Measurements from ENCODE around the gene C18orf32.
"Not testable (repeated sequence)": the region's sequence is repeated elsewhere in the genome, so short reads cannot be mapped to it uniquely, and the experiment has no call there.

C18orf32 gene

DNA sequence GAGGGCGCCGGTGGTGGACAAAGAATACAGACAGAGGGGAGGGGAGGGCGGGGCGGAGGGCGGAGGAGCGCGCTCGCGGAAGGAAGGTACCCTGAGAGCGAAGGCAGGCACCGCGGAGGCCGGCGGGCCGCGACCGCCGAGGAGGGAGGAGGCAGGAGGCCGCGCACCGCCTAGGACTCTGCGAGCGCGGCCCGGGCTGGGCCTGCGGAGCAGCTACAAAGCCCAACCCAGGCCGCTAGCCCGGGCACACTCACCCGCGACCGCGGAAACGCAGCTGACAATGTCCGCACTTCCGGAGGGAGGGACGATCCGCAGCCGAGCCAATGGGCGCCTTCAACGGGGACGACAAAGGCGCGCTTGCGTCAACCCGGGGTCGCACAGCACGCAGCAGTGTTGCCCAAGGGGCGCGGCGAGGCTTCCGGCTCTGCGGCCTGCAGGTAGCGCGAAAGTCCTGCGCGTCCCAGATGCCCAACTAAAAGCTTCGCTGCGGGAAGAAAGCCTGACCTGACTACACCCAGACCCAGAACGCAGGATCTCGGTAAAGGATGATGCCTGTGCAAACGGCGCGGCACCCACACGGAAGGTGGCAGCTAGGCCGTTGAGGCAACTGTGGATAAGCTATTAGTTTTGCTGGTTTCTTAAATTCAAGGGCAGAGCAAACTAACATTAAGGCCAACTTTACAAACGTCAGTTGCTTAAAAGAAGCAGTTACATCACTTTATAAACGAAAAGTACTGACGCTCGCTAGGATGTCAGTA lies at the start of gene C18orf32:
C18orf32 (minus strand) TSS at position 282 of the 758 bp plus-strand sequence. CDS start 3,486 bp downstream, outside the sequence.
- DNase-seq = peak; percentile 55

DNA sequence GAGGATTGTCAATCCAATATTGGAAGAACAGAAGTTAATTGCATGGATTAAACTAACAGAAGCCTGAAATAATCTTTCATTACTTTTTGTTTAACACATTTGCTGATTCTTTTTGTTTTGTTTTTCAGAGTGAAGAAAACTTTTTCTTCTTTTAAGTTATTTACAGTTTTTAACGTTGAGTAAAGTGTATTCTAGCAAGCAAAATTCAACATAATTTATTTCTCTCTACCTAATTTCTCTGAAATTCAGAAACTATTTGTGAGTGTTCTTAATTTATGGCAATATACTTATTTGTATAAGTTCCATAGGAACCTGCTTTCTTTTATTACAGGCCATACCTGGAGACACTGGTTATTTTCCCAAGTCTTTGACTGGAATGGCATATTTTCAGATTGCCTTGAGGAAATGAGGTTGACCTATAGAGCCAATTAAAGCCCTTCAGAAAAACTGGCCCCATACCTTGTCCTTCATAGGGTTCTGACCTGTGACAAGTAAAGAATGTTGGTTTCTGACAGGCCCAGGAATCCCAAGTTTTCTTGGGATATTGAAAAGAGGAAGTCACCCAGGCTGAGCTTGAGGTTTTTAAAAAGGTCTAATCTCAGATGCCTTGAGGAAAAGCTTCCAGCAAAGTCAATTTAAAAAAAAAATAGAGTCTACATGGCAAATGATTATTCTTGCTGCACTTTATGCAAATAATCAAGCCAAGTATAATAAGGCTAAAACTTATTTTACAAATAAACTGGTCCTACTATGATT lies 48.0 kb upstream of the C18orf32 start:
- no peak for DNase-seq

DNA sequence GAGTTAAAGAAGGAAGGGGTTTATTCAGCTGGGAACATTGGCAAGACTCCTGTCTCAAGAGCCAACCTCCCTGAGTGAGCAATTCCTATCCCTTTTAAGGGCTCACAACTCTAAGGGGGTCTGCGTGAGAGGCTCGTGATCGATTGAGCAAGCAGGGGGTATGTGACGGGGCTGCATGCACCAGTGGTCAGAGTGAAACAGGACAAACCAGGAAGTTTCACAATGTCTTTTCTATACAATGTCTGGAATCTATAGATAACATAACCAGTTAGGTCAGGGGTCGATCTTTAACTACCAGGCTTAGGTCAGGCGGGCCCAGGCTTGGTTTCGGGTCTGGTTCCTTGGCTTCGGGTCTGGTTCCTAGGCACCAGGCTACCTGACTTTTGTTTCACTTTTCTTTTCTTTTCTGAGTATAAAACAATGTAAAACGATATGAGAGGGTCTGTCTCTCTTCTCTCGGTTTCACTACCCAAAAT lies 44.7 kb upstream of the C18orf32 start:
- DNase-seq = no peak

DNA sequence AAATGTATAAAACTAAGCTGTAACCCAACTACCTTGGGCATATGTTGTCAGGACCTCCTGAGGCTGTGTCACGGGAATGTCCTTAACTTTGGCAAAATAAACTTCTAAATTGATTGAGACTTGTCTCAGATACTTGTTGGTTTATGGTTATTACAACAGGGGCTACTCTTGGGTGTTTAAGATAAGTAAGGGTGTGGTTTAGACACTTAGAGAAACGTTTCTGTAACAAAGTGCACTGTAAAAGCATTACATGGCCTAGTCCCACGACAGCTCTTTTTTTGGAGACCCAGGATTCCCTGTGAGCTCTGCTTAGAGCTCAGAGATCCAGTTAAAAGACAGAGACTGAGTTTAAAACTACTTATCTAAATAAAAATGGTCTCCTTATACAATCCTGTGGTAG lies 42.6 kb upstream of the C18orf32 start:
- DNase-seq = no peak

DNA sequence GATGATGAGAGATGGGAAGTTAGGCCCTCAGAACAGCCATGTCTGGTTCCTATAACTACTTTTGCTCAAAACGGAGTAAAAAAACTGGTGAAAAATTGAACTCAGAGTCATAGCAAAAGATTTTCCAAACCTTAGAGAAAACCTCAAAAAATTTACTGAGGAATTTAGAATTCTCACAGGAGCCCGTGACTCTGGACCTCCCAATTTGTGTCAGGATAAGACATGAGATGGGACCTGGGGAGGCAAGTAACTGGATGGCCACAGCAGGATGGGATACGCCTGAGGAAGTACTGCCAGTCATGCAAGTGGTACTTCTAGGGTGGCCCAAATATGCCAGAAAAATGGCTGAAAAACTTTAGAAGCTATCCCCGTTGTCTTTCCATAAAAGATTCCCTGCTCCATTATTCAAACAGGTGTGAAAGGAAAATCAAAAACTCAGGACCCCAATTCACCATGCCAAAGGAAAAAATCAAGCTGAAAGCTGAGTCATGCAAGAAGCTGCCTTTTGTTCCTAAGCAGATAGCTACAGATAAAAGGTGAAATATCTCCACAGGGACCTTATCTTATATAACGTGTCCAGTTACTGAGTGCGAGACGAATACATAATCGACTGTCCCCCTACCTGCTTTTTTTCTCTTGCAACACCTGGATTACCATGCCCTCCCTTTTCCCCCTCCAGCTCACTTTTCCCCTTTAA lies 40.7 kb upstream of the C18orf32 start:
- no peak for DNase-seq

DNA sequence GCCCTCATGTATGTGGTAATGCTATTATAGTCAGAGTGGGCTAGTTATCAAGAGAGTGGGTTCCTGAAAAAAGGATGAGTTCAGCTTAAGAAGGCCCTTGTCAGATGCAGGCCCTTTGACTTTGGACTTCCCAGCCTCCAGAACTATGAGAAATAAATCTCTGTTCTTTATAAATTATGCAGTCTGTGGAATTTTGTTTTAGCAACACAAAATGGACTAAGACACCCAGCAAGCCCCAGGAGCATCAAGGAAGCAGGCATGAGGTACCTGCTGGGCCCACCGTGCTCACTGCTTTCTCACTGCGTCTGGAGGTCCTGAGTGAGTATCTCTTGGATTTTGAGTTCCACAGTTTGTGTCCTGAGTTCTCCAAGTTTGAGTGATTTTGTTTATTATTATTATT lies 38.9 kb upstream of the C18orf32 start:
- no peak for DNase-seq

DNA sequence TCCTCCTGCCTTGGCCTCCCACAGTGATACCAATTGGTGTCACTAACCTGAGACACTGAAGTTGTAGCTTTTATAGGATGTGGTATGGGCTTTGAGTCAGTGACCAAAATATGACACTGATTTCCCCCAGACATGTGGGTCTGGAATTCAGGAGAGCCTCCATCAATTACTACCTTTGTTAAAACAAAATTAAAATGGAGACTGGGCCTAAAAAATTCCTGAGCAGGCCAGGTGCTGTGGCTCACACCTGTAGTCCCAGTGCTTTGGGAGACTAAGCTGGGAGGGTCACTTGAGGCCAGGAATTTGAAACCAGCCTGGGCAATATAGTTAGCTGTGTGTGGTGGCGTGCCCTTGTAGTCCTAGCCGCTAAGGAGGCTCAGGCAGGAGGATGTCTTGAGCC lies 37.9 kb upstream of the C18orf32 start:
- DNase-seq = no peak

DNA sequence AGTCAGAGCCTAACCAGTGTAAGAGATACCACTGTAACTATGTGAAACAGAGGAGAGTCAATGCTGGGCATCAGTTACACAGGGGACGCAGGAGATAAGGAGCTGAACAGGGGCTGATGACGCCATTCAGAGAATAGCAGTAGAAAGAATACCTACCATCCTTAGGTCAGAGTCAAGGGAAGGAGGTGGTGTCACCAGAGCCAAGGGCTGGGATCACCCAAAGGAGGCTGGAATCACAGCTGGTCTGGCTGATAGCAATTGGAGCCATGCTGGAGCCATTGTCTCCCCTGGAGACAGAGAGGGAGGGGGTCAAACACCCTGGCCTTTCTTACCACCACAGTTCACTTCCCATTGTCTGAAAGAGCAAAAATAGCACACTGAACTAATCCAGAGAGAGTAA lies 37.3 kb upstream of the C18orf32 start:
- no peak for DNase-seq

DNA sequence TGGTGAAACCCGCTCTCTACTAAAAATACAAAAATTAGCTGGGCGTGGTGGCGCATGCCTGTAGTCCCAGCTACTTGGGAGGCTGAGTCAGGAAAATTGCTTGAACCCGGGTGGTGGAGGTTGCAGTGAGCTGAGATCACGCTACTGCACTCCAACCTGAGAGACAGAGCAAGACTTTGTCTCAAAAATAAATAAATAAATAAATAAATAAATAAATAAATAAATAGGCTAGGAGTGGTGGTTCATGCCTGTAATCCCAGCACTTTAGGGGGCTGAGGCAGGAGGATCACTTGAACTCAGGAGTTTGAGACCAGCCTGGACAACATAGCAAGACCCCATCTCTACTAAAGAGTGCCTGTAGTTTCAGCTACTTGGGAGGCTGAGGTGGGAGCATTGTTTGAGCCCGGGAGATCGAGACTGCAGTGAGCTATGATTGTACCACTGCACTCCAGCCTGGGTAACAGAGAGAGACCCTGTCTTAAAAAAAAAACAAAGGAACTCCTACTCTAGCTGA lies 36.6 kb upstream of the C18orf32 start:
- not testable (repeated sequence) for DNase-seq

DNA sequence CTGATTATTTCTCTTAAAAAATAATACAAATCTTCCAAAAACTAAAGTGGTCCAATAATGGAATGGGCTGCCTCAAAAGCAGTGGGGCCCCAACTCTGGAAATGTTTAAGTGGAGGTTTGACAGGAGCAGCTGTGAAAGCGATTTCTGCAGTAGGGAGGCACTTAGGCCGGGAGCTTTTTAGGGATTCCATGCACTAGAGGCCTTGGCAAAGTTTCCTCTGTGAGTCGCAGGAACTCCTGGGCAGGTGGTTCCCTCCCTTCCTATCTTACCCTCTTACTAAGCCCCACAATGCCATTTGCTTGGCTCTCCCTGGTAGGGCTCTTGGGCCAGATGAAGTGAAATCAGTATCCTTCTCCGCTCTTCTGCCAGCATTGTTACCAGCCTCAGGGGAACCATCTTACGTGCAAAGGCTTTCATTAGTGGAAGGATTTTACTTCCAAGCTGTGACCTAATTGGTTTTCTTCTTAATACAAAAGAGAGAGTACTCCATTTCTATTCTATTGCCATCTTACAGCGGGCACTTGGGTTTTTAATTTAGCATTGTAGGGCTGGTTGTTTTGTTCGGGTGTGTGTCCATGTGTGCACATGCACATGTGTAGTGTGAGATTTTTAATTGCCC lies 34.3 kb upstream of the C18orf32 start:
- peak; percentile 1 for DNase-seq

DNA sequence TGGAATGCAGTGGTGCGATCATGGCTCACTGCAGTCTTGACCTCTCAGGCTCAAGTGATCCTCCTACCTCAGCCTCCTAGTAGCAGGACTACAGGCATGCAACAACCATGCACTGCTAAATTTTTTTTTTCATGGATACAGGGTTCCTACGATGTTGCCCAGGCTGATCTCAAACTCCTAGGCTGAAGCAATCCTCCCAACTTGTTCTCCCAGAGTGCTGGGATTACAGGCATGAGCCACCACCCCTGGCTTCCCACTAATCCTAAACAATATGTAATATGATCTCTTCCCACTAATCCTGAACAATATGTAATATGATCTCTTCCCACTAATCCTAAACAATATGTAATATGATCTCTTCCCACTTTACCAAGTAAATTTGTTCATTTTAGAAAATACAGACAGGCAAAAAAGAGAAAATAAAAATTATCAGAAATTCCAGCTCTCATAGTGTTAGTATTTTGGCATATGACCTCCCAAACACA lies 33.7 kb upstream of the C18orf32 start:
- peak; percentile 23 for DNase-seq

DNA sequence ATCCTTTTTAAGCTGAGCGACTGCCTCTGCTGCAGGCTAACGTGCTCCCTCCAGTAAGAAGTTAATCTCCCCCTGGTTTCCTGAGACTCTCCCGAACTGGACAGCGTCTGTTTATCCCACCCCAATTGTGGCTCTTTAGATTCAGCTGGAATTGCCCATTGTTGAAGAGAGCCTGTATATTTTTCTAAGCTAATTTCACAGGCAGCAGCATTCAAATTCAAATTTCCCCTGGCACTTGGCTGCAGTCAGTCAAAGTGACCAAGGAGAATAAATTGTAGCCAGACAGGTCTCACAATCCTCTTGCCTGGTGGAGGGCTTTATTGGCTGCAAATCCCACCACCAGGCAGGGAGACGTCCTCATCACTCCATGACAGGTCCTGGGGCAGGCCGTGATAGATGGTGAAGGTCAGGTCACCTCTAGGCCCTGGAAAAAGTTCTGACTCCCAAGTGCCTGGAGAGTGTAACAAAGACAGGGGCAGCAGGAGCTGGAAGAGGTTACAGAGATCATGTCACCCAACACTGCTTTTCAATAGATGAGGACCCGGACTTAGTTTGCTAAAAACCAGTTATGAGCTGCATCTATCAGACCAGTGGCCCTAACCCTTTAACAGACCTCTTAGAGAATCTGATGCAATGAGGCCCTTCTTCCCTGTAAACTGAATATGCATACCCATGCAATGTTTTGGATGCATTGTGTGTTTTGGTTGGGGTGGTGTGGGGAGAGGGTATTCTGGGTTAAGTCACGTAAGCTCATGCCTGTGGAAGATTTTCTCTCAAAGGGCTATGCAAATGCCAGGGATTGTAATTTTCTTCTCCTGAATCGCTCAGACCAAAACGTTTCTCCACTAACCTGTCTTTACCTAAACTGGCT lies 32.3 kb upstream of the C18orf32 start:
- DNase-seq = no peak

DNA sequence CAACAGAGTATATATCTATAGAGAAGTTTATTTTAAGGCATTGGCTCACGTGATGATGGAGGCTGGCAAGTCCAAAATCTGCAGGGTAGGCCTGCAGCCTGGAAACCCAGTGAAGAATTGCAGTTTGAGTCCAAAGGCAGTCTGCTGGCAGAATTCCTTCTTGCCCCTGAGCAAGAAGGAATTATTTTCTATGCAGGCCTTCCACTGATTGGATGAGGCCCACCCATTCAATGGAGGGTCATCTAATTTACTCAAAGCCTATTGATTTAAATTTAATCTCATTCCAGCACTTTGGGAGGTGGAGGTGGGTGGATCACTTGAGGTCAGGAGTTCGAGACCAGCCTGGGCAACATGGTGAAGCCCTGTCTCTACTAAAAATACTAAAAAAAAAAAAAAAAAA lies 30.4 kb upstream of the C18orf32 start:
- DNase-seq = no peak

DNA sequence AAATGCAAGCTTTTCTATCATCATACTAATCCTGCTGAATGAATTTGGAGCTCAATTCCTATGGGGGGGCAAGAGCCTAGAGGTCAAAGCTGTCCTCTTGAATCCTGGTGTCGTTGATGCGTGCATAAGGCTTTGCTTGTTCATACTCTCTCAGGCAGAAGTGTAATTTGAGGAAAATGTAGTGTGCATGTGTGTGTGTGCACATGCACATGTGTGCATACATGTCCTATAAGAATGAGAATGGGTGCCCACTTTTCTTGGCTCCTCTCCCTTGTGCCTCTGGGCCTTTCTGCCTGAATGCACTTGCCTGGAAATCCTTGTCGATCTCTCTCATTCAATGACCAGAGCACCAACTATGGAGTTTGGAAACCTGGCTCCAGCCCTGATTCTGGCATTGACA lies 28.5 kb upstream of the C18orf32 start:
- DNase-seq = no peak

DNA sequence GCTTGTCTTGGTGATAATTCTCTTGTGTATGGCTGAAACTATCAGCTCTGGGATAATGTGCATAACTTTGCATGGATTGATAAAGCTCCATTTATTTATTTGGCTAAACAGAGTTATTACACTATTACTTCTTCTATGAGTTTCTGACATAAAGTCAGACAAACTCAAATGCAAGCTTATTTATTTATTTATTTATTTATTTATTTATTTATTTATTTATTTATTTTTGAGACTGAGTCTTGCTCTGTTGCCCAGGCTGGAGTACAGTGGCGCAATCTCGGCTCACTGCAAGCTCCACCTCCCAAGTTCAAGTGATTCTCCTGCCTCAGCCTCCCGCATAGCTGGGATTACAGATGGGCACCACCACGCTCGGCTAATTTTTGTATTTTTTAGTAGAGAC lies 28.0 kb upstream of the C18orf32 start:
- not testable (repeated sequence) for DNase-seq

DNA sequence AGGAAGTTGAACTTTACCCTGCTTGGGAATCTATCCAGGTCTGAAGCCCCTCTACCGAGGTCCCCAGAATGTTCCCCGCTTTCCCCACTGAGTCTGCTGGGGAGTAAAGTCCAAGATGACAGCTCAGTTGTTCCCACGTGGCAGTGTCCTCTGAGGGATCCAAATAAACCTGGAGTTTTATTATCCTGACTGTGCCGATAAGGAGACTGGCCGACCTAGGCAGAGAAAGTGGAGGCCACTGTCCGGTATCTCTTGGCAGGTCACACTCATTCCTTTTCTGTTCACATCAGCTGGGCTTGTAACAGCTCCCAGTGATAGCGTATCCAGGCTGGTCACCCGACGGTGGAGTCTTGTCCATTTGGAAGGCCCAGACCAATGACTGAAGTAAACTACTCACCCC lies 27.5 kb upstream of the C18orf32 start:
- DNase-seq = no peak

DNA sequence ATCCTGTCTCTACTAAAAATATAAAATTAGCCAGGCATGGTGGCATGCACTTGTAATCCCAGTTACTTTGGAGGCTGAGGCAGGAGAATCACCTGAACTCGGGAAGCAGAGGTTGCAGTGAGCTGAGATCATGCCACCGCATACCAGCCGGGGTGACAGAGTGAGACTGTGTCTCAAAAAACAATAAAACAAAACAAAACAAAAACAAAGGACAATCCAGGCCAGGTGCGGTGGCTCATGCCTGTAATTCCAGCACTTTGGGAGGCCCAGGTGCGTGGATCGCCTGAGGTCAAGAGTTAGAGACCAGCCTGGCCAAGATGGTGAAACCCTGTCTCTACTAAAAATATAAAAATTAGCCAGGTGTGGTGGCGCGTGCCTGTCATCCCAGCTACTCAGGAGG lies 25.8 kb upstream of the C18orf32 start:
- DNase-seq = not testable (repeated sequence)

DNA sequence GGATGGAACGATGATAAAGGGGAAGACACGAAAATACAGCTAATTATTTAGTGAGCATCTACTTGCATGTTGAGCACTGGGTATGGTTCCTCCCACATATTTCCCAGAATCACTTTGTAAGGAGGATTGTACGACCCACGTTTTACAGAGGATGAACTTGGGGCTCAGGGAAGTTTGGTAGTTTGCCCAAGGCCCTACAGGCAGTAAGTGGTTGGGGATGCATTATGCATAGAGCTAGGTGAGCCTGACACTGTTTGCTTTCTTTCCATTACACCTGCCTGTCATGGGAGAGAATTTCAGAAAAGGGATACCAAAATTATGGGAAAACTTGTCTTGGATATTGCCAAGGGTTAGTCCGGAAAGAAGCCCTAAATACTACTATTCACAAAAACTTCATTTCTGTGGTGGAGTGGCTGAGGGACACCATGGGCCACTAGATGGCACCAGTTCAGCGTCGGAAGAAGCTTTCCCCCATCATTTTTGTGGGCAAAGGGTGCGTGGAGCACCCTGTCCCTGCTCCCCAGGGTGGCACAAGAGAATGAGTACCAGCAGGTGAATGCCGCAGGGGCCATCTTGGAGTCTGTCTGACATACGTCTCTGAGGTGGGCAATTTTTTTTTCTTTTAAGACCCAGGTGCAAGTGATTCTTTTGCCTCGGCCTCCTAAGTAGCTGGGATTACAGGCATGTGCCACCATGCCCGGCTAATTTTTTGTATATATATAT lies 23.5 kb upstream of the C18orf32 start:
- DNase-seq = peak; percentile 18

DNA sequence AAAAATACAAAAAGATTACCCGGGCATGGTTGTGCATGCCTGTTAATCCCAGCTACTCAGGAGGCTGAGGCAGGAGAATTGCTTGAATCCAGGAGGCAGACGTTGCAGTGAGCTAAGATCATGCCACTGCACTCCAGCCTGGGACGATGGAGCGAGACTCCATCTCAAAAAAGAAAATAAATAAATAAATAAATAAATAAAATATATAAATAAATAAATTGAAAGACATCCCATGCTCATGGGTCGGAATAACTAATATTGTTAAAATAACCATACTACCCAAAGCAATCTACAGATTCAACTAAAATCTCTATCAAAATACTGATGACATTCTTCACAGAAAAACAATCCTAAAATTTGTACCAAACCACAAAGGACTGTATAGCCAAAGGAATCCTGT lies 19.4 kb upstream of the C18orf32 start:
- DNase-seq = not testable (repeated sequence)

DNA sequence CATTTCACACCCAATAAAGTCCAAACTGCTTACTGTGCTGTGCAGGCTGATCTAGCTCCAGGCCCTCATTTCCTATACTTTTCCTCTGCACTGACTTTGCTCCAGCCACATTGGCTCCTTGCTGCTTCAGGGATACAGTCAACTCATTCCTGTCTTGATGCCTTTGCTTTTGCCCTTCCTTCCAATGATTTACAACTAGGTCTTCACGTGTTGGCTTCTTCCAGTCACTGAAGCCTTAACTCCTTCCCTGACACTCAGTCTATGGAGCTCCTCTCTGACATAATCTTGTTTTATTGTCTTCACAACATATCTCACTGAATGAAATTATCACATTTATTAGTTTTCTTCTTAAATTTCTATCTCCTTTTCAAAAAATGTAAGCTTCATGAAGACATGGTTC lies 16.9 kb upstream of the C18orf32 start:
- no peak for DNase-seq

Data from NCI-H2029 treated with DMSO at 0.1 percent for 48 hours (cell line).